NCI-H2171 (cell line): ENCODE results near the gene RBBP4.
A peak's percentile ranks its signal among the peaks of the same experiment; 100 is the strongest.
"Not testable (repeated sequence)": the region's sequence is repeated elsewhere in the genome, so short reads cannot be mapped to it uniquely, and the experiment has no call there.

Experiments used
- DNase-seq: peaks from one replicate; lab custom pipeline; 2025; lab: John Stamatoyannopoulos, UW

The RBBP4 gene

DNA sequence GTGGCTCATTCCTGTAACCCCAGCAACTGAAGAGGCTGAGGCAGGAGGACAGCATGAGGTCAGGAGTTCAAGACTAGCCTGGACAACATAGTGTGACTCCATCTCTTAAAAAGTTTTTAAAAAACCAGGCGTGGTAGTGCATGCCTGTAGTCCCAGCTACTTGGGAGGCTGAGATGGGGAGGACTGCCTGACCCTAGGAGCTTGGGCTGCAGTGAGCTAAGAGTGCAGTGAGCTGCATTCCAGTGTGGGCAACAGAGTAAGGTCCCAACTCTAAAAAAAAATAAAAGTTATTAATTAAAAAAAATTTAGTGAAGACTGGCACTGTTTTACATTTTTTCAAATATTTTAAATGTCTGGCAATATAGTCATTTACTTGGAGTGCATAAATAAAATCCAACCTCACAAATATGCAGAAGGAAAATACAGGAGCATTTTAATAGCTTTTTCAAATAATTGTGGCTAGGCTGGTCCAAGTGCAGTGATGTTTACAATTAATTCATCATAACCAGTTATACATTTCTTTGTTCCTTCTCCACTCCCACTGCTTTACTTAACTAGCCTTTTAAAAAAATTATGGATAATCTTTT lies 11.4 kb upstream of the RBBP4 start:
- no peak for DNase-seq

DNA sequence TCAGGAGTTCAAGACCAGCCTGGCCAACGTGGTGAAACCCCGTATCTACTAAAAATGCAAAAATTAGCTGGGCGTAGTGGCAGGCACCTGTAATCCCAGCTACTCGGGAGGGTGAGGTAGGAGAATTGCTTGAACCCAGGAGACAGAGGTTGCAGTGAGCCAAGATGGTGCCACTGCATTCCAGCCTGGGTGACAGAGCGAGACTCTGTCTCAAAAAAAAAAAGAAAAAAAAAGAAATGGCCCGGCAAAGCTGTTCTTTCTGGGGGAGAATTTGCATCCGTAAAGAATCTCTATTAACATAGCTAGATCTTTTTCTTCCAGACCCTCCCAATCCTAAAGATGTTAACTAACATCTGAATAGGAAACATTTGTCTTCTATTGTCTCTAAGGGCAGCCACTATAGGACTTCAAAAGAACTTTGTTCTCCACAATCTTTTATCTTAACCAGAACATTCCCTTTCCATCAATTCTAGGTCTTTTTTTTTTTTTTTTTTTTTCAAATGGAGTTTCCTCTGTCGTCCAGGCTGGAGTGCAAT lies 8.6 kb upstream of the RBBP4 start:
- not testable (repeated sequence) for DNase-seq

DNA sequence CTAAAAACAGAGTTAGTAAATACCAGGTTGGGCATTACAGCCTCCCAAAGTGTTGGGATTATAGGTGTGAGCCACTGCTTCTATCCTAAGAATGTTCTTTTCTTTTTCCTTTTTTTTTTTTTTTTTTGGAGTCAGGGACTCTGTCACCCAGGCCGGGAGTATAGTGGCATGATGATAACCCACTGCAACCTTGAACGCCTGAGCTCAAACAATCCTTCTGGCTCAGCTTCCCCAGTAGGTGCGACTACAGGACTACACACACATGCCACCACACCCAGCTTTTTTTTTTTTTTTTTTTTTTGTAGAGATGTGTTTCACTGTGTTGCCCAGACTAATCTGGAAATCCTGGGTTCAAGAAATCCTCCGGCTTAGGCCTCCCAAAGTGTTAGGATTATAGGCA lies 6.6 kb upstream of the RBBP4 start:
- no peak for DNase-seq

DNA sequence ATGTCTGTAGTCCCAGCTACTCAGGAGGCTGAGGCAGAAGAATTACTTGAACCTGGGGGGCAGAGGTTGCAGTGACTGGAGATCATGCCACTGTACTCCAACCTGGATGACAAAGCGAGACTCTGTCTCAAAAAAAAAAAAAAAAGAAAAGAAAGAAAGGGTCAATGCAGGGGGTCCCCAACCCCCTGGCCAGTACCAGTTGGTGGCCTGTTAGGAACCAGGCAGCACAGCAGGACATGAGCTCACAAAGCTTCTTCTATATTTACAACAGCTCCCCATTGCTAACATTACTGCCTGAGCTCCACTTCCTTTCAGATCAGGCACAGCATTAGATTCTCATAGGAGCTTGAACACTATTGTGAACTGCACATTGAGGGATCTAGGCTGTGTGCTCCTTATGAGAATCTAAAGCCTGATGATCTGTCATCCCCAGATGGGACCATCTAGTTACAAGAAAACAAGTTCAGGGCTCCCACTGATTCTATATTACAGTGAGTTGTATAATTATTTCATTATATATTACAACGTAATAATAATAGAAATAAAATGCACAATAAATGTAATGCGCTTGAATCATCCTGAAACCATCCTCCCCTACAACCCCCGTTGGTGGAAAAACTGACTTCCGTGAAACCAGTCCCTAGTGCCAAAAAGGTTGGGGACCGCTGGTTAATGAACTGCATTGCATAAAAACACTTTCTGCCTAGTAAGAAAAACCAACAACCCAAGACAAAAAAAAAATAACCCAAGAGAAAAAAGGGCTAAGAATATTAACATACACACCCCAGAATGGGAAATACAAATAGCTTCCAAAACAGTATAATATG lies 3.5 kb upstream of the RBBP4 start:
- DNase-seq, result no peak

DNA sequence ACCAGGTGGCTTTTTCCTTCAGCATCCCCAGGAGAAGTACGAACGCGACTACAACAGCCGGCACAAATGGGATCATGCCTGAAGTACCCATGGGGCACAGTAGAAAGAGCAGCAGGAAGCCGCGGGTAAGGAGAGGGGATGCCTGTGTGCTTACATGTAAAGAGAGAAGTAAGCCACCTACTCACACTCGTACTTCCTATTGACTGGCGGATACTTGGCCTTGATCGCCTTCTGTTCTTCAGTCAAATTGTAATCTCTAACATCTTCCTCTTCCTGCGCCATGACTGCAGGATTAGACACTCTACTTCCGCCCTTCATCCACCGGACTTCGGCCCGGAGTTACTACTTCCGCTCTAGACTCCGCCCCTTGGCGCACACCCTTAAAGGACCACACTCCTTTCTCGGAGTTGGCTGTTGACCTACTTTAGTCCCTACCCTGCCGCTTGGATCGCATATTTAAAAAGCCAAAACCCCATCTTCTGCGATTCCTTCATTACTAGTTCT lies 708 bp upstream of the RBBP4 start, which contains the start of gene ZBTB8OS:
Gene ZBTB8OS (minus strand): TSS at position 303 of the 504 bp plus-strand sequence. CDS start 21 bp downstream, at position 282.
- peak; percentile 93 for DNase-seq

DNA sequence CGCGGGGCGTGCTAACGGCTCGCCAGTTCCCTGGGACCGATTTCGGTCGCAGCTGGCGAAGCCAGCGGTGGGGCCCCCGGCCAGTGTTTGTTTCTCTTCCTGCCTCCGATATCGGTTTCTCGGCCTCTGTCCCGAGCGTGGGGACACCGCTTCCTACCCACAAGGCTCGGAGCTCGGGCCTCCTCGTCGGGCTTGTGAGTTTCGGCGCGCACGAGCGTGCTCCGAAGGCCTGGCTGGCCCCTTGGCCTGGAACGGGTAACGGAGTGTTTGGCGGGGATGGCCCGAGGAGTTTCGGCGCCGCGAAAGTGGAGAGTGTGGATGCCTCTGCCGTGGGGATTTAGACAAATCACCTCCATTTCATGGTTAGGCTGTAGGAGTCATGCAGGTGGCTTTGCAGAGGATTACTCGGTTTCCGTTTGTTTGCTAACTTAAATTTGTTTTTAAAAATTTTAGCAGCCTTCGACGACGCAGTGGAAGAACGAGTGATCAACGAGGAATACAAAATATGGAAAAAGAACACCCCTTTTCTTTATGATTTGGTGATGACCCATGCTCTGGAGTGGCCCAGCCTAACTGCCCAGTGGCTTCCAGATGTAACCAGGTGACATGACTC lies 559 bp downstream of the RBBP4 start:
- DNase-seq, result peak; percentile 26

DNA sequence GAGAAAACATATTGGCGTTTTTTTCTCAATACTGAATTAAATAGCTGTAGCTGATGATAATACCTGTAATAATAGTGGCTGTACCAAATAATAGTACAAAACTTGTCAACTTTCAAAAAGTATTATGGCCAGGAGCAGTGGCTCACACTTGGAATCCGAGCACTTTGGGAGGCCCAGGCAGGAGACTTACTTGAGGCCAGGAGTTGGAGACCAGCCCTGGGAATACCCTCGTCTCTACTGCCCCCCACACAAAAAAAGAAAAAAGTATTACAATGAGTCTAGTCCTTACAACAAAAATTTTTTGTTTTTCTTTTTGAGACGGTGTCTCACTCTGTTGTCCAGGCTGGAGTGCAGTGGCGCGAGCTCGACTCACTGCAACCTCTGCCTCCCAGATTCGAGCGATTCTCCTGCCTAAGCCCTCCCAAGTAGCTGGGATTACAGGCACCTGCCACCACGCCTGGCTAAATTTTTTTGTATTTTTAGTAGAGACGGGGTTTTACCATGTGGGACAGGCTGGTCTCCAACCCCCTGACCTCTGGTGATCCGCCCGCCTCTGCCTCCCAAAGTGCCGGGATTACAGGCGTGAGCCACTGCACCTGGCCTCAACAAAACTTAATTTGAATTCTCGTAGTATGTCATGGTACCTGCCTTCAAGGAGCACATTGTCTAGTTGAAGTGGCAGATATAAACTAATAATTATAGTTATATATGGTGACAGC lies 1.4 kb downstream of the RBBP4 start:
- no peak for DNase-seq

DNA sequence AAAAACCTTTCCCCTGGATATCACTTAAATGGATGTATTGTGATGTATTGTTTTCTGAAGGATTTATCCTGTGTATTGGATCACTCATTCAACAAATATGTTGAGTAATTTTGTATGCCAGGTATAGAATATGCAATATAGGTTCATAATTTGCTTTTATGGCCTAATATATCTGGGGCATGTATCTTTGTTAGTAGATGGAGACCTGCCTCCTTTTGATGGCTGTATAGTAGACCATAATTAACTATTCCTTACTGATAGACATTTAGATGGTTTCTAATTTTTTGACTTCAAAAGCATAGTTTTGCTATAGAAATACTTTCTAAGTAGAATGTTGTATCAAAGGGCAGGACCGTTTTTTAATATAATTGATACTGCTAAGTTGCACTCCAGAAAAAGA lies 8.6 kb downstream of the RBBP4 start:
- DNase-seq, result no peak

DNA sequence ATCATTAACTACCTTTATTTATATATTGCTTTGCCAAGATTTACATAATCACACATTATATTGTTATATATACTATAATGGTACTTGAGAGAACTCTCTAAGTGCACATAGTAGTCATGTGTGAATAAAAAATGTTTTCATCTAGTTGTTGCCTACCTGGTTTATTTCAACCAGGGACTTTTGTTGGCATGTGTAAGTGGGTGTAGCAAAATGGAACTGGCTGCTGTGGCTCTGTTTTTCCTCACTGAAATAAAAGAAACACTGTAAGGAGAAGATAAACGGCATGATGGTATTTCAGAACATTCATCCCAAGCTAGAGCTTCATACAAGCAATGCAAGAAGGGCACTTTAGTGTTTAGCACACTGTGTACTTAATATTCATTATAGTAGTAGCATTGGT lies 14.9 kb downstream of the RBBP4 start:
- DNase-seq, result no peak

DNA sequence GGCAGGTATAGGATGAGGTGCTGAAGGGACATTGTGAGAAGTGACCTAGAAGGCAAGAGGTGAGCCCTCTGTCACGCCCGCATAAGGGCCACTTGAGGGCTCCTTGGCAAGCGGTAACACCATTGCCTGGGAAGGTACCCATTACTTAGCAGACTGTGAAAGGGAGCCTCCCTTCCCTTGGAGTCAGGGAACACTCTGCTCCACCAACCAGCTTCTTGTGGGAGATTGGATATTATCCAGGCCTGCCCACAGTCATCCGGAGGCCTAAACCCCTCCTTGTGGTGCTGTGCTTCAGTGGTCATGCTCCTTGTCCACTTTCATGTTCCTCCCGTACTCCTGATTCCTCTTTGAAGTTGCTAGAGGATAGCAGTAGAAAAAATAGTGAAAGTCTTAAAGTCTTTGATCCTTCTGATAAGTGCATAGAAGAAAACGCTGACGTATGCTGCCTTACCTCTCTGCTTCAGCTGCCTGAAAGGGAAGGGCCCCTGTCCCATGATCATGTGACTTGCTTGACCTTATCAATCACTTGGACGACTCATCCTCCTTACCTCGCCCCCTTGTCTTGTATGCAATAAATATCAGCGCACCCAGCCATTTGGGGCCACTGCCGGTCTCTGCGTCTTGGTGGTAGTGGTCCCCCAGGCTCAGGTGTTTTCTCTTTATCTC lies 16.0 kb downstream of the RBBP4 start:
- DNase-seq, result no peak

DNA sequence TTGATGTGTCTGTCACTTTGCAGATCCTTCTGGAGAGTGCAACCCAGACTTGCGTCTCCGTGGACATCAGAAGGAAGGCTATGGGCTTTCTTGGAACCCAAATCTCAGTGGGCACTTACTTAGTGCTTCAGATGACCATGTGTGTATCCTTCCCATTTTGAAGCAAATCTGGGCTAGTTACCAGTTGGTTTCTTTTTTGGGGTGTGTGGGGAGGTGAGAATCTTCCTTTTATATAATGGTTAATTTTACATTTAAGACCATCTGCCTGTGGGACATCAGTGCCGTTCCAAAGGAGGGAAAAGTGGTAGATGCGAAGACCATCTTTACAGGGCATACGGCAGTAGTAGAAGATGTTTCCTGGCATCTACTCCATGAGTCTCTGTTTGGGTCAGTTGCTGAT lies 17.7 kb downstream of the RBBP4 start:
- not testable (repeated sequence) for DNase-seq

DNA sequence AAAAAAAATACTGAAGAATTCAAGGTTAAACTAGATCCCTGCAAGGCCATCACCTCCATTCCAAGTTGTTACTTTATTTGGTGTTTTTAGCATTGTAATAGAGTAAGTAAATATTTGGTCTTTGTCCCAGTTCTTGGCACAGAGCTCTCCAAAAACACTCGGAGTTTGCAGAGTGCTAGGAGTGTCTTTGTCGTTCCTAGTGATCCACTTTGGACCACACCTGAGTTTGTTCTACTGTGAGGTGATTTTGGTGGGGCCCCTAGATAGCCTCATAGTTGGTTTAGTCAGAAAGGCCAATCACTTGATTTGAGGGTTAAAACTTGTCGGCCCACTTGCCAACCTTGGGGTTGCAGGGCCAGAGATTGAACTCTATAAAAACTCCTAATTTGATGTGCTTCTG lies 25.9 kb downstream of the RBBP4 start:
- DNase-seq, result no peak

DNA sequence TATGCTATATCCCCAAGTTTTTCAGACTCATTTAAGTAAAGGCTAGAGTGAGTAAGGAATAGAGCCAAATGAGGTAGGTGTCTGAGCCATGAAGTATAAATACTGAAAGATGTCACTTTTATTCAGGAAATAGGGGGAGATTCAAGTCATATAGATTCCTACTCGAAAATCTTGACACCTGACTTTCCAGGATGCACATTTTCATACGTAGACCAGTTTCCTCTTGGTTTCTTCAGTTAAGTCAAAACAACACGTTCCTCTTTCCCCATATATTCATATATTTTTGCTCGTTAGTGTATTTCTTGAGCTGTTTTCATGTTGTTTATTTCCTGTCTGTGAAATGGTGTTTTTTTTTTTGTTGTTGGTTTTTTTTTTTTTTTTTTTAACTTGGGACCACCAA lies 29.0 kb downstream of the RBBP4 start:
- not testable (repeated sequence) for DNase-seq

DNA sequence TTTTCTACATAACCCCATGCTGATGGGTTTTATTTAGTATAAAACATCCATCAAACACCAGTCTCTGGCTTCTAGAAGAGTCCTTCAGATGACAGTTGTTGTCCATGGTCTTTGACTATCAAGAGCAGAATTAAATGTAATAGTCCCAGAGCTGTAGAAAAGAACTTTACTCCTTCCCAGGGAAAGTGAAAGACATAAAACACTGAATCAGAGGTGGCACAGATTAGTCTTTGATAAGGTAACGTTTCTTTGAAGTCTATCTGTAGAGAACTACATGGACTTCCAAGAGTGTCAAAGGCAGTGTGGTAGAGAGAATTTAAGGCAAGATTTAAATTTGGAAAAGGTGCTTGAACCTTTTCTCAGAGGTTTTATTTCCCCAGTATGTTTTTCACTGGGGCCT lies 29.6 kb downstream of the RBBP4 start:
- DNase-seq, result no peak

DNA sequence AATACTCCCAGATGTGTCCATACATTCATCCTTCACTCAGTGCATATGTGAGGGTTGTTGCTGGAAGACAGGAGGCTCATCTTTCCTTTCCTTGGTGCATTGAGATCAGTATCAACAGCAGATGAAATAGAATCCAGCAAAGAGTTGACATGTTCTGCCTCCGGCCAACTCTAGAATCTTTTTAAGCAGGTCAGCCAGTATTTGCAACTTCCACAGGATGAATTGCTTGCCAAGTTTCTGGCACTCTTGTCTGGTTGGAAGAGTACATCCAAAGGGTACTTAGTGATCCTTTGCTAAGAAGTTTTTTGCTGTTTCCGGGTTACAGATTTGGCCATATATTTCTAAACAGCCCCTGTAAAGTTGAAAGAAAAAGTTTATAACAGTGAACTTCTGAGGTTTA lies 30.5 kb downstream of the RBBP4 start:
- DNase-seq, result no peak

DNA sequence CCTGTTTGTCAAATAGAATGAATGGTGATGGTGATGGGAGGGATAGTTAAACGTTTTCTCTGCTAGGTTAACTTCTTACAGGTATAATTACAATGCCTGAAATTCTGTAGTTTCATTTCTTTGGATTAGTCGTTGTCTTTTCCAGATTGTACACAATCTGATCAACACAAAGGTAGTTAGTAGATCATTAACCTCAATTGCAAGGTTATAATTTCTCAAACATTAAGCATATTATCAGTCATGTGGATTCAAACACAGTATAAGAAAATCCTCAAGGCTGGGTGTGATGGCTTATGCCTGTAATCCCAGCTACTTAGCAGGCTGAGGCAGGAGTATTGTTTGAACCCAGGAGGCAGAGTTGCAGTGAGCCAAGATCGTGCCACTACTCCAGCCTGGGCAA lies 31.0 kb downstream of the RBBP4 start:
- no peak for DNase-seq

DNA sequence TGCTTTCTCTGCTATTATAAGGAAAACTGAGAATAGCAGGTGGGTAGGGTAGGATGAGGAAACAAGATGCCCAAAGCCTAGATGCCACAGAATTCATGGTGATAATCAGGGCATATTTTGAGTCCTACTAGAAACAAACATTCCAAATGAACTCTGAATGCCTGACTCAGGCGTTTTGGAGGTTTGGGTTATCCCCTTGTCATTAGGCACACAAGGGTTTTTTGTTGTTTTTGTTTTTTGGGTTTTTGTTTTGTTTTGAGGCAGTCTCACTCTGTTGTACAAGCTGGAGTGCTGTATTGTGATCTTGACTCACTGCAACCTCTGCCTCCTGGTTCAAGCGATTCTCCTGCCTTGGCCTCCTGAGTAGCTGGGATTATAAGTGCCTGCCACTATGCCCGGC lies 32.4 kb downstream of the RBBP4 start:
- no peak for DNase-seq

DNA sequence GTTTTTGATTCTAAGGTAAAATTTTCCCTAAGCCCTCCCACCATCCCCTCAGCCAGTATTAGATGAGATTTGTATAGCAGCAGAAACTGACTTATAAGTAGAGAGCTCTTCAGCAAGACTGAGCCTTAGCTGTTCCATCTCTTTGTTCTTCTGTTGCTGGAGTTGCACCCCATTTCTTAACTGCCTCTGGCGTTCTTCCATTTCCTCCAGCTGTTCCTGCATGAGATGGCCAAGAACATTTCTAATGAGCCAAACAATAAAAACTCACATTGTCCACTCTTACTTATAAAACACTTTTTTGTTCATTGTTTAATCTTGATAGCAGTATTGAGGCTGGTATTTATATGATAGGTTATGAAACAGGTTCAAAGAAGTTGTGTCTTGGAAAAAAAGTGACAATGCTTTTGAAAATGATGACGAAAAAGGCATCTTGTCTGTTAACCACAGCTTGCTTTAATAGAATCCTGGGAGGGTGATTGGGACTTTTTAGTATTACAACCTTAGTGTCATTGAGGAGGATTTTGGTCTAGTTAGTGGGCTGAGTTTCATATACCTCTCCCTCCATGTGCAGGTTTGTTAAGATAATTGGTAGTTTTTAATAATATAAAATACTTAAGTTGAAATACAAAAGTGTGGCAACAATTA lies 33.3 kb downstream of the RBBP4 start:
- no peak for DNase-seq

DNA sequence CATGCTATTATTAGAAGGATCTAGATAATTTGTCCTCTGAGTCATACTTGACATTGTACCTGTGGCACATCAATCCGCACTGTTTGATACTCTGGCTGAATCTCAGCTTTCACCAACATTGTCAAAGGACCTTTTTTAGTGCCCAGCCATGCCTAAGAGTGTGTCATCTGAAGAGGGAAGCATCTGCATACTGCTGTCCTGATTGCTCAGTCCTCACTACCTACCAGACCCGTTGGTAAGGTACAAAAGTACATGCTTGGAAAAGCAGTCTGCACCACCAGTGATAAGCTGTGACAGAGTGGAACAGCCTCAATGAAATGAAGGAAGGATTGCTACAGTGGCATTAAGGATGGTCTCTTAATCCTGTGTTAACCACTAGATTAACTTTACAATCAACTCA lies 34.5 kb downstream of the RBBP4 start:
- DNase-seq, result no peak

DNA sequence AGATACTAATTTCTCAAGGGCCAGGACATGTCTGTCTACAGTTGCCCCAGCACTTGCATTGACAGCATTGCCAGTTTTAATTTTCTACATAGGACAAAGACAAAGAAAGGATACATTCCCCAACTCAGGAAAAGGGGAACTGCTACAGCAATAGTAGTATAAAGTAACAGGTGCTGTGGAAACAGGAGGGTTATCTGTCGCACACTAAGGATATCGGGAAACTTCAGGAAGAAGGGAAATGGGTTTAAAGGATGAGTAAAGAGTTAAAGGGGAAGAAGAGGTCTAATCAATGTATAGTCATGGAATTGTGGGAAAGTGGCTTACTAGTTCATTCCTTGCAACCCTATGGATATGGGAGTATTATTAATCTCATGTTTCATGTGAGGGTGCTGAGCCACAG lies 35.4 kb downstream of the RBBP4 start:
- DNase-seq, result no peak
